ENCODE results near the gene SORT1. TPM values are rescaled to one million over a fixed set of nuclear protein-coding genes. Genes with fewer than 3 reads are reported as not detected.

Gene SORT1
- total and polyA plus RNA-seq, 2 of the 8 experiments (the other 6 are each of a cell fraction or from before 2014, with no cell fraction given) = 18.7 to 69.6 TPM

DNA sequence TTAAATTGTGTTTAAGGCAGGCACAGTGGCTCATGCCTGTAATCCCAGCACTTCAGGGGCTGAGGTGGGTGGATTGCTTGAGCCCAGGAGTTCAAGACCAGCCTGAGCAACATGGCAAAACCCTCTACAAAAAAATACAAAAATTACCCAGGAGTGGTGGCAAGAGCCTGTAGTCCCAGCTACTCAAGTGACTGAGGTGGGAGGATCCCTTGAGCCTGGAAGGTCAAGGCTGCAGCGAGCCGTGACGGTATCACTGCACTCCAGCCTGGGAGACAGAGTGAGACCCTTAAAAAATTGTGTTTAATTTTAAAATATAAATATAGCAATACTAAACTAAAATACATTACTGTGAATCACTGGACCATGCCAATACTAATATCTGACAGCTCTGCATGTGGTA is 42.8 kb downstream of the SORT1 start:
- CTCF ChIA-PET (ENCODE audit: partially characterized antibody) = interaction anchor here (0.7 to 2.1 kb wide), 3 partner anchors 11 to 71 kb away, joined by 3 to 6 read pairs (median 3); partner anchors contain the start of gene SORT1
- Histone ChIP-seq H3K56ac (replicated peaks; ENCODE audit: insufficient read length, low read depth, low read length) (no peak overlapping the region), H3K79me2 (ENCODE audit: control insufficient read depth in 1 of 2, insufficient read depth in 2 of 2, low read length in 2 of 2) (no peaks in the 10 kb centered on the region), H2AFZ (ENCODE audit: low read length) (no peak overlapping the region), H3K23me2 (ENCODE audit: low read depth, low read length) (no peaks in the 10 kb centered on the region), H4K20me1 (replicated peaks in 1 of 2; ENCODE audit: control insufficient read depth in 1 of 2, insufficient read depth in 2 of 2, low read length in 2 of 2) (no peaks in the 10 kb centered on the region), H3K9me3 (ENCODE audit: insufficient read depth in 2 of 2, low read depth in 1 of 2, low read length in 1 of 2) (no peaks in the 10 kb centered on the region), H2BK120ac (replicated peaks; ENCODE audit: low read depth, low read length) (no peak overlapping the region), H3K4me2 (ENCODE audit: insufficient read depth in 1 of 2, low read depth in 2 of 2, low read length in 2 of 2) (peak overlapping the region in 1 of 2 experiments; percentile 48; a peak in 1 of 4 replicates), H2BK20ac (ENCODE audit: low read length) (no peak overlapping the region), H3K9ac (replicated peaks in 1 of 4; ENCODE audit: extremely low read depth in 1 of 4, low read depth in 3 of 4, low read length in 3 of 4) (no peak overlapping the region), H3K4me1 (replicated peaks in 1 of 4; ENCODE audit: control insufficient read depth in 3 of 4, insufficient read depth in 4 of 4, low read length in 3 of 4) (peaks cover 0 to 4% (median under 1%) of the 10 kb centered on the region in 4 experiments; a peak in 3 of 7 replicates), H3K14ac (ENCODE audit: insufficient read length) (no peak overlapping the region), H3K27ac (ENCODE audit: low read depth, low read length) (no peak overlapping the region), H3K27me3 (replicated peaks in 1 of 4; ENCODE audit: control insufficient read depth in 3 of 4, extremely low read depth in 1 of 4, insufficient read depth in 3 of 4, low read length in 3 of 4) (no peaks in the 10 kb centered on the region), H4K91ac (replicated peaks; ENCODE audit: insufficient read length, low read length) (no peak overlapping the region), H3K4me3 (ENCODE audit: extremely low read depth in 1 of 4, insufficient read depth in 2 of 4, low read depth in 3 of 4, low read length in 4 of 4) (no peak overlapping the region), H2BK5ac (ENCODE audit: low read depth, low read length) (no peak overlapping the region), H3K23ac (ENCODE audit: insufficient read length) (no peak overlapping the region), H4K5ac (ENCODE audit: insufficient read length, low read depth, low read length) (no peak overlapping the region), H2BK12ac (ENCODE audit: low read depth, low read length) (no peak overlapping the region), H3K4ac (replicated peaks; ENCODE audit: insufficient read length, low read depth, low read length) (no peak overlapping the region), H4K8ac (ENCODE audit: extremely low read depth, insufficient read depth, low read length) (no peak overlapping the region), H2BK15ac (ENCODE audit: low read length) (no peak overlapping the region), H3K79me1 (ENCODE audit: low read depth, low read length) (no peaks in the 10 kb centered on the region; the same call in 1 of the 2 replicates), H3K36me3 (ENCODE audit: control insufficient read depth in 2 of 4, insufficient read depth in 4 of 4, low read length in 3 of 4) (peaks cover 4 to 28% (median 13%) of the 10 kb centered on the region in 4 experiments; a peak in 7 of 8 replicates), H3K18ac (ENCODE audit: extremely low read depth, low read length) (no peak overlapping the region; the same call in 1 of the 2 replicates), H2AK5ac (ENCODE audit: low read depth, low read length) (no peak overlapping the region)
- POLR2A ChIA-PET (ENCODE audit: partially characterized antibody) = interaction anchor here (0.7 to 1.8 kb wide), 3 partner anchors 40 to 48 kb away, joined by 3 to 4 read pairs (median 3); partner anchors contain the start of gene MYBPHL
- WGBS, 2 experiments (ENCODE audit: extremely low coverage in 1 of 2, insufficient coverage in 1 of 2, insufficient read length in 1 of 2, insufficient replicate concordance in 2 of 2, low coverage in 1 of 2, low lambda C conversion rate in 2 of 2, missing lambda C conversion rate in 1 of 2) = 92% methylated on average over 3 of the region's 3 CpGs; no CpG with 5 or more reads in 1 of the 2 experiments
- FAIRE-seq (no peak), DNase-seq (ENCODE audit: low read depth in 1 of 2, low spot score in 2 of 2) (no peak)
- TF ChIP-seq TEAD4 (IDR thresholded peaks at IDR 0.05; ENCODE audit: low read depth, low read length) = no peak
- TF ChIP-seq, protein P1, sequence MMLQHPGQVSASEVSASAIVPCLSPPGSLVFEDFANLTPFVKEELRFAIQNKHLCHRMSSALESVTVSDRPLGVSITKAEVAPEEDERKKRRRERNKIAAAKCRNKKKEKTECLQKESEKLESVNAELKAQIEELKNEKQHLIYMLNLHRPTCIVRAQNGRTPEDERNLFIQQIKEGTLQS (IDR thresholded peaks at IDR 0.05; ENCODE audit: insufficient read depth, low read depth, low read length) = no peak
